Breast epithelium (tissue), 3 donors: ENCODE measurements around the gene MDGA2.

Experiments
- CTCF ChIP-seq, 3 donors: fragments of 450-650 bp; IDR thresholded peaks; one replicate each; pipeline ENCODE4 v1.5.1; 2016 to 2017; ENCODE audit warnings: antibody characterized with exemption in 3 of 3, mild to moderate bottlenecking in 3 of 3, moderate library complexity in 3 of 3
- POLR2A ChIP-seq: fragments of 450-650 bp; IDR thresholded peaks from one replicate; pipeline ENCODE4 v1.6.1; 2016; ENCODE audit warnings: antibody characterized with exemption, mild to moderate bottlenecking, moderate library complexity
- POLR2AphosphoS5 ChIP-seq, 3 donors: sonication (generic); formaldehyde crosslinking; IDR thresholded peaks; one replicate each; pipeline ENCODE4 v1.6.1; 2017; ENCODE audit warnings: antibody characterized with exemption in 3 of 3

- TF ChIP-seq CTCF (IDR thresholded peaks at IDR 0.05) (no peak), POLR2AphosphoS5 (IDR thresholded peaks at IDR 0.05) (no peak), POLR2A (no peak)
Observed at GRCh38 chr14:47543459-47543858, 131.9 kb downstream of the MDGA2 start.
